ENCODE data around the gene HDAC11.
"Not testable (repeated sequence)": the region's sequence is repeated elsewhere in the genome, so short reads cannot be mapped to it uniquely, and the experiment has no call there.

HDAC11 gene

DNA sequence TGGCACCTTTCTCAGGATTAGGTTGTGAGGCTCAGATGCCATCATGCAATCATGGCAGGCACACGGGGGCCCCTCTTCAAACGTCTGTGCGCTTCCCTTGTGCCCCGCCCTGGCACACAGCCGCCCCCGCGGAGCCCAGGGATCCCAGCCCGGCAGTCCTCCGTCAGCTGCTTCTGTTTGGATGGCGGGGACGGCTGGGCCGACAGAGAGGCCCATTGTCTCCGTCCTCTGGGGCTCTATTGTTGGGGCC lies 849 bp upstream of the HDAC11 start:
- TF ChIP-seq, protein P1, sequence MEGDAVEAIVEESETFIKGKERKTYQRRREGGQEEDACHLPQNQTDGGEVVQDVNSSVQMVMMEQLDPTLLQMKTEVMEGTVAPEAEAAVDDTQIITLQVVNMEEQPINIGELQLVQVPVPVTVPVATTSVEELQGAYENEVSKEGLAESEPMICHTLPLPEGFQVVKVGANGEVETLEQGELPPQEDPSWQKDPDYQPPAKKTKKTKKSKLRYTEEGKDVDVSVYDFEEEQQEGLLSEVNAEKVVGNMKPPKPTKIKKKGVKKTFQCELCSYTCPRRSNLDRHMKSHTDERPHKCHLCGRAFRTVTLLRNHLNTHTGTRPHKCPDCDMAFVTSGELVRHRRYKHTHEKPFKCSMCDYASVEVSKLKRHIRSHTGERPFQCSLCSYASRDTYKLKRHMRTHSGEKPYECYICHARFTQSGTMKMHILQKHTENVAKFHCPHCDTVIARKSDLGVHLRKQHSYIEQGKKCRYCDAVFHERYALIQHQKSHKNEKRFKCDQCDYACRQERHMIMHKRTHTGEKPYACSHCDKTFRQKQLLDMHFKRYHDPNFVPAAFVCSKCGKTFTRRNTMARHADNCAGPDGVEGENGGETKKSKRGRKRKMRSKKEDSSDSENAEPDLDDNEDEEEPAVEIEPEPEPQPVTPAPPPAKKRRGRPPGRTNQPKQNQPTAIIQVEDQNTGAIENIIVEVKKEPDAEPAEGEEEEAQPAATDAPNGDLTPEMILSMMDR (IDR thresholded peaks at IDR 0.05; ENCODE audit: low read depth, low read length) = no peak
- DNase-seq (ENCODE audit: low read depth, low spot score) = peak; percentile 19
- peak overlapping the region; percentile 71 for H3K4me3 ChIP-seq (ENCODE audit: low read depth, low read length)
- in situ Hi-C loops (cut with HindIII; ENCODE audit: low sequenced_read_pairs) = no loop called here

DNA sequence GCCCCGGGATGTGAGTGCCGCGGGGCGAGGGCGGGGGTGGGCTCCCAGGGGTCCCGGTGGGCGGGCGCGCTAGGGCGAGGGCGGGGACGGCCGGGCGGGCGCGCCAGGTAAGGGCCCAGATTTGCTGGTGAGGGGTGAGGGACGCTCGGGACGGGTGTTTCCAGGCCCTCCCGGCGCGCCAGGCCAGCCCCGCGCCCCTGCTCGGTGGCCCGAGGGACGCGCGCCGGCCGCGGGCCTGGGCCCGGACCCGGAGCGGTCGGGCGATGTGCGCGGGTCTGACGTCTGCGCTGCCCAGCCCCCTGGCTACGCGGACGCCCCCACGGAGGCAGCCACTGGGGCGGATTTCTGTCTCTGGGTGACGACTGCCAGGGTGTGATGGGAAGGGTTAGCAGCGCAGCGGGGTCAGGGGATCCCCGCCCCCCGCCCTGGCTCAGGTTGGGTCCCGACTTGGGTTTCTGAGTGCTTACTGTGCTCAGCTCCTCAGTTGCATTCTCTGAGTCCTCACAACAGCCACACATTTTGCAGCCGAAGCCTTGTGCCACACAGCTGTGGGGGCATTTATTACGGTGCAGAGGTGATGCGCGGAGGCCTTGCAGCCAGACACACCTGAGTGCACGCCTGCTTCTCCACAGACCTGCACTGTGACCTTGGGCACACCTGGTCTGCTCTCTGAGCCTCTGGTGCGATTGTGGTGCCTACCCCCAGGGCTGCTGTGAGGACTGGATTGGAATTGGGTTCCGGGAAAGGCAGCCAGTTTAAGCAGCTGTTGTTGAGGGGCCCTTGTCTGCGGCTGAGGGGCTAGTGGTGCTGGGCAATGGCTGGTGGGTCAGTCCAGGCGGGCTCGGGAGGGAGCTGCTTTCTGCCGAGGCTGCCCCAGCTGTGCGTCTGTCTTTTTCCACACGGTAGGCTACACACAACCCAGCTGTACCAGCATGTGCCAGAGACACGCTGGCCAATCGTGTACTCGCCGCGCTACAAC lies 523 bp downstream of the HDAC11 start:
- in situ Hi-C loops (cut with HindIII; ENCODE audit: low sequenced_read_pairs) = no loop called here
- DNase-seq (ENCODE audit: low read depth, low spot score) = no peak
- peak overlapping the region; percentile 43 for H3K4me3 ChIP-seq (ENCODE audit: low read depth, low read length)
- TF ChIP-seq, protein P1 (IDR thresholded peaks at IDR 0.05; ENCODE audit: low read depth, low read length) = no peak

DNA sequence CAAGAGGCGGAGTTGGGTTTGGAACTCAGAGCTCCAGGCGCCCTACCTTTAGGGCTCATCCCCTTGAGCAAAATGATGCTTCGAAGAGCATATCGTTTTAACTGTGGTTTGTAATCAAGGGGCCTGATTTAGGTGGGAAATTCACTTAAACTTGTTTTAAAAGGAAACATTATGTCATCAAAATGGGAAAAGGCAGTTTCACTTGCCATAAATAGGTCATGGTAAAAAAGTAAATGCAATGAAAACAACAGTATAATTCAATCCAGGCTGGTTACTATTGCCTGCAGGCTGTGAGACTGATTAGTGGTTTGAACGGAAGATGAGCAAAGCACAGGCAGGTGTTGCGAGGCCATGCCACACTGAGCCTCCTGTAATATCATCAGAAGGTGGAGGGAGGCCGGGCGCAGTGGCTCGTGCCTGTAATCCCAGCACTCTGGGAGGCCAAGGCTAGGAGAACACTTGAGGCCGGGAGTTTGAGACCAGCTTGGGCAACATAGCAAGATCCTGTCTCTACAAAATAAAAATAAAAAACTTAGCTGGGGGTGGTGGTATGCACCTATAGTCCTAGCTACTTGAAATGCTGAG lies 2.1 kb downstream of the HDAC11 start:
- no peak overlapping the region for H3K4me3 ChIP-seq (ENCODE audit: low read depth, low read length)
- in situ Hi-C loops (cut with HindIII; ENCODE audit: low sequenced_read_pairs) = no loop called here
- DNase-seq (ENCODE audit: low read depth, low spot score) = no peak
- TF ChIP-seq, protein P1 (IDR thresholded peaks at IDR 0.05; ENCODE audit: low read depth, low read length) = no peak

DNA sequence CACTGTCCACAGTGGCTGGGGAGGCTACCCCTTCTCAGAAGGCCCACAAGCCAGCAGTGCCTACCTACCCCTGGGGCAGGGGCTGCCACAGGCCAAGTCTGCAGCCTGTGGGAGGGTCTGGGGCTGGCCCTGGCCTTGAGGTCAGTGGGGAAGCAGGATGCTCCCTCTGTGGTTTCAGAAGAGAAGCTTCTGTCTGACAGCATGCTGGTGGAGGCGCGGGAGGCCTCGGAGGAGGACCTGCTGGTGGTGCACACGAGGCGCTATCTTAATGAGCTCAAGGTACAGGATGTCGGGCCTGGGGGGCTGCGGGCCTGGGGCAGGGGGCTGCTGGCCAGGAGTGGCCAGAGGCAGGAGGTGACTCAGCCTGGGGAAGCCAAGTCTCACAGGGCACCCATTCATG lies 3.2 kb downstream of the HDAC11 start:
- no peak overlapping the region for H3K4me3 ChIP-seq (ENCODE audit: low read depth, low read length)
- in situ Hi-C loops (cut with HindIII; ENCODE audit: low sequenced_read_pairs) = no loop called here
- no peak for DNase-seq (ENCODE audit: low read depth, low spot score)
- TF ChIP-seq, protein P1 (IDR thresholded peaks at IDR 0.05; ENCODE audit: low read depth, low read length) = no peak

DNA sequence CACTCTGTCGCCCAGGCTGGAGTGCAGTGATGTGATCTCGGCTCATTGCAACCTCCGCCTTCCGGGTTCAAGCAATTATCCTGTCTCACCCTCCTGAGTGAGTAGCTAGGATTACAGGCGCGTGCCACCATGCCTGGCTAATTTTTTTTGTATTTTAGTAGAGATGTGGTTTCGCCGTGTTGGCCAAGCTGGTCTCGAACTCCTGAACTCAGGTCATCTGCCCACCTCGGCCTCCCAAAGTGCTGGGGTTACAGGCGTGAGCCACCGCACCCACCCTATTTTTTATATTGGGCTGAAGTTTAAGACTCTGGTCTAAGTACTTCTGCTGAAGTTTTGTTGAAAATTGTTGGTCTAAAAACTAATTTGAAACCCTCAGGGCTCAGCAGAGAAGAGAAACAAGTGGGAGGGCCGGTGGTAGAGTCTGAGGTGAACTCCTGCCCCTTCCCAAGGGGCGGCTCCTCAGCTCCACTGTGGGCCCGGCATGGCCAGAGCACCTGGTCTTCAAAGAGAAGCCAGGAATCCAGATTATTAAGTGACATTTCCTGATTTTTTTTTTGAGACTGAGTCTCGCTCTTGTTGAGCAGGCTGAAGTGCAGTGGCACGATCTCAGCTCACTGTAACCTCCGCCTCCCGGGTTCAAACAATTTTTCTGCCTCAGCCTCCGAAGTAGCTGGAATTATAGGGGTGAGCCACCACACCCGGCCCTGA lies 4.0 kb downstream of the HDAC11 start:
- in situ Hi-C loops (cut with HindIII; ENCODE audit: low sequenced_read_pairs) = no loop called here
- no peak overlapping the region for H3K4me3 ChIP-seq (ENCODE audit: low read depth, low read length)
- no peak for DNase-seq (ENCODE audit: low read depth, low spot score)
- TF ChIP-seq, protein P1 (IDR thresholded peaks at IDR 0.05; ENCODE audit: low read depth, low read length) = no peak

DNA sequence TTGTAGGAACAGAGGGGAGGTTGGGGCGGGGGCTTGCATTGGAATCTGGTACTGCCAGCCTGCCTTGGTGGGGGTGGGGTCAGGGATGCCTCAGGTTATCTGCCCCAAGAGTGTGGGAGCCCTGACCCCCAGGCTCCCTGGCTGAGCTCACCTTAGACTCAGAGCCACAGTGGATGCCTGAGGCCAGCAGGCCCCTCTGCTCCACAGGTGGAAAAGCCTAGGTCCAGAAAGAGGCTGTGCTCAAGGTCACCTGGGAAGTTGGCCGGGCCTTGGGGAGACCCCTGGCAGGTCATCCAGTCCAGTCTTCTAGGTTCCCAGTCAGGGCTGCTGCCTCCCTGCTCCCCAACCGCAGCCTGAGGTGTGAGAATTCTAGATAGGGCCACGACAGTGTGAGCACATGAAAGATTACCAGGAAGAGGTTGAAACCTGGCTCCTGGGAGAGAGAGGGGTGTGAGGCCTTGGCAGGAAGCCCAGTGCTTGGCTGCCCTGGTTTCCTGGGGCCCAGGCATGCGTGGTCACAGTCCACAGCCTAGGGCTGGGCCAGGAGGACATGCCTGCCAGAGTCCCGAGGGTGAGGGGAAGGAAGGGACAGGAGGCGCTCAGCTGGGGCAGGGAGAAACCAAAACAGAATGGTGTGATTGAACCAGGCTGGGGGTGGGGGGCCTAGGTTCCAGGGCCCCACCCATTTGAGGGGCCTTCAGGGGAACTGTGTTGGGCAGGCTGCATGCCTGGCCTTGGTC lies 4.9 kb downstream of the HDAC11 start:
- TF ChIP-seq, protein P1 (IDR thresholded peaks at IDR 0.05; ENCODE audit: low read depth, low read length) = no peak
- no peak overlapping the region for H3K4me3 ChIP-seq (ENCODE audit: low read depth, low read length)
- DNase-seq (ENCODE audit: low read depth, low spot score) = peak; percentile 46
- in situ Hi-C loops (cut with HindIII; ENCODE audit: low sequenced_read_pairs) = no loop called here

DNA sequence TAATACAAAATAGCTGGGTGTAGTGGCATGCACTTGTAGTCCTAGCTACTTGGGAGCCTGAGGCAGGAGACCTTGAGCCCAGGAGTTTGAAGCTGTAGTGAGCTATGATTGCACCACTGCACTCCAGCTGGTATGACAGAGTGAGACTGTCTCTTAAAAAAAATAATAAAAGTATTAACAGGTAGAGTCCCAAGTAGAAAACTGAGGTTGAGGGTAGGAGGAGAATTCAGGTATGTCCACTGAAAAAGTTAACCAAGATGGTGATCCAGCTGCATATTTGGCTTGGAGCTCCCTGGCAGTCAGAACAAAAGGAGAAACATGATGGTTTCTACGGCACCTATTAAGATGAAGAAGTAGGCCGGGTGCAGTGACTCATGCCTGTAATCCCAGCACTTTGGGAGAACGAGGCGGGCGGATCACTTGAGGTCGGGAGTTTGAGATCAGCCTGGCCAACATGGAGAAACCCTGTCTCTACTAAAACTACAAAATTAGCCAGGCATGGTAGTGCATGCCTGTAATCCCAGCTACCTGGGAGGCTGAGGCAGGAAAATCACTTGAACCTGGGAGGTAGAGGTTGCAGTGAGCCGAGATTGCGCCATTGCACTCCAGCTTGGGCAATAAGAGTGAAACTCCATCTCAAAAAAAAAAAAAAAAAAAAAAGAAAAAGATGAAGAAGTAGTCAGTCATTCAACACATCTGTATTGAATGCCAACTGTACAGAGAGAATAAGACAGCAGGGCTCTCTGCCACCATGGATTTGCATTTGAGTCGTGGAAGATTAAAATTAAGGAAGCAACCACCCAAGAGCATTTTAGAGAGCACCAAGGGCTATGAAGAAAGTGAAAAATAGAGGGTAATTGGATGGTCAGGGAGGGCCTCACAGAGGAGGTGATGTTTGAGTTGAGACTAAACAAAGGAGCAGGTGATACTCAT lies 5.8 kb downstream of the HDAC11 start:
- H3K4me3 ChIP-seq (ENCODE audit: low read depth, low read length); DNase-seq (ENCODE audit: low read depth, low spot score); in situ Hi-C loops (cut with HindIII; ENCODE audit: low sequenced_read_pairs): not testable (repeated sequence)

Data from astrocyte of the spinal cord (primary cell).